H1 (cell line): ENCODE data around the gene CDC14B. TPM values are rescaled to one million over a fixed set of nuclear protein-coding genes. Genes with fewer than 3 reads are reported as not detected.

ENCODE experiments used
- CTCF ChIA-PET: fragments of 300-600 bp; sonication (Branson Sonifier 250); formaldehyde crosslinking; loops from one replicate; lab custom pipeline; 2021; ENCODE audit not compliant: partially characterized antibody; lab: Charles Lee
- POLR2A ChIA-PET: fragments of 300-600 bp; sonication (Branson Sonifier 250); formaldehyde crosslinking; loops from one replicate; lab custom pipeline; 2021; ENCODE audit warnings: inconsistent platforms; ENCODE audit not compliant: partially characterized antibody; lab: Charles Lee
- DNase-seq, 2 experiments: peaks; one replicate each; pipeline versions ENCODE4 v3.0.0 to v3.0.0-alpha.2; 2010 to 2022; ENCODE audit warnings: low spot score in 2 of 2, low read depth in 1 of 2, mixed read lengths in 1 of 2
- FAIRE-seq: peaks from 2 replicates; lab custom pipeline; 2011; peaks lifted over from hg19 to GRCh38; lab: Jason Lieb, UNC
- H2AFZ ChIP-seq: 2 replicates; pipeline ENCODE4 v1.8.1; 2012; ENCODE audit warnings: low read length, inconsistent platforms
- H2AK5ac ChIP-seq: 2 replicates; pipeline ENCODE4 v1.6.1; 2013; ENCODE audit warnings: low read depth, low read length
- H2BK120ac ChIP-seq: replicated peaks from 2 replicates; pipeline ENCODE3; 2013; ENCODE audit warnings: low read depth, low read length, inconsistent platforms
- H2BK12ac ChIP-seq: 2 replicates; pipeline ENCODE4 v1.6.1; 2013; ENCODE audit warnings: low read depth, low read length
- H2BK15ac ChIP-seq: 2 replicates; pipeline ENCODE4 v1.6.1; 2013; ENCODE audit warnings: low read length
- H2BK20ac ChIP-seq: 2 replicates; pipeline ENCODE4 v1.6.1; 2013; ENCODE audit warnings: low read length
- H2BK5ac ChIP-seq: 2 replicates; pipeline ENCODE4 v1.6.1; 2013; ENCODE audit warnings: low read depth, low read length
- H3K14ac ChIP-seq: 2 replicates; pipeline ENCODE4 v1.6.1; 2013; ENCODE audit warnings: inconsistent platforms; ENCODE audit not compliant: insufficient read length
- H3K18ac ChIP-seq: 2 replicates; pipeline ENCODE4 v1.6.1; 2013; ENCODE audit warnings: low read length; ENCODE audit errors: extremely low read depth
- H3K23ac ChIP-seq: 2 replicates; pipeline ENCODE4 v1.6.1; 2013; ENCODE audit warnings: inconsistent platforms; ENCODE audit not compliant: insufficient read length
- H3K23me2 ChIP-seq: 2 replicates; pipeline ENCODE4 v1.6.1; 2013; ENCODE audit warnings: low read depth, low read length
- H3K27ac ChIP-seq: 2 replicates; pipeline ENCODE4 v1.6.1; 2011; ENCODE audit warnings: low read depth, low read length, inconsistent platforms
- H3K27me3 ChIP-seq, 4 experiments: replicated peaks in 1 of 4; 1 replicate in 1 of 4; 2 replicates in 3 of 4; pipeline versions ENCODE4 v1.6.1 to v1.8.1; 2011 to 2013; ENCODE audit warnings: low read length in 3 of 4, mild to moderate bottlenecking in 3 of 4, inconsistent platforms in 2 of 4, mixed read lengths in 2 of 4, moderate library complexity in 1 of 4; ENCODE audit not compliant: control insufficient read depth in 3 of 4, insufficient read depth in 3 of 4; ENCODE audit errors: extremely low read depth in 1 of 4
- H3K36me3 ChIP-seq, 4 experiments: 2 replicates each; pipeline versions ENCODE4 v1.6.1 to v1.8.1; 2011 to 2013; ENCODE audit warnings: mild to moderate bottlenecking in 4 of 4, low read length in 3 of 4, moderate library complexity in 2 of 4, control low read depth in 1 of 4, inconsistent platforms in 1 of 4; ENCODE audit not compliant: insufficient read depth in 4 of 4, control insufficient read depth in 2 of 4
- H3K4ac ChIP-seq: replicated peaks from 2 replicates; pipeline ENCODE3; 2013; ENCODE audit warnings: low read length, low read depth, mixed read lengths, inconsistent platforms; ENCODE audit not compliant: insufficient read length
- H3K4me1 ChIP-seq, 4 experiments: replicated peaks in 1 of 4; 1 replicate in 1 of 4; 2 replicates in 3 of 4; pipeline versions ENCODE4 v1.6.1 to v1.8.1; 2011 to 2013; ENCODE audit warnings: low read length in 3 of 4, inconsistent platforms in 2 of 4, mixed read lengths in 1 of 4; ENCODE audit not compliant: insufficient read depth in 4 of 4, control insufficient read depth in 3 of 4
- H3K4me2 ChIP-seq, 2 experiments: 2 replicates each; pipeline versions ENCODE4 v1.6.1 to v1.8.1; 2011 to 2013; ENCODE audit warnings: low read depth in 2 of 2, low read length in 2 of 2, control low read depth in 1 of 2, inconsistent platforms in 1 of 2, mild to moderate bottlenecking in 1 of 2; ENCODE audit not compliant: insufficient read depth in 1 of 2
- H3K4me3 ChIP-seq, 4 experiments: fragments of 200-600, 300-600 bp in 1 of 4; sonication (generic), shearing (Covaris generic), sonication (Bioruptor Twin) in 1 of 4; 2 replicates each; pipeline versions ENCODE4 v1.5.1 to v1.8.1; 2011 to 2016; ENCODE audit warnings: low read length in 4 of 4, low read depth in 3 of 4, control low read depth in 2 of 4, inconsistent platforms in 2 of 4, mild to moderate bottlenecking in 2 of 4, mixed read lengths in 1 of 4, moderate library complexity in 1 of 4; ENCODE audit not compliant: insufficient read depth in 2 of 4; ENCODE audit errors: extremely low read depth in 1 of 4
- H3K56ac ChIP-seq: replicated peaks from 2 replicates; pipeline ENCODE3; 2013; ENCODE audit warnings: low read depth, mild to moderate bottlenecking, mixed read lengths, low read length, inconsistent platforms; ENCODE audit not compliant: insufficient read length
- H3K79me1 ChIP-seq: 2 replicates; pipeline ENCODE4 v1.6.1; 2013; ENCODE audit warnings: low read depth, low read length, control low read depth
- H3K79me2 ChIP-seq, 2 experiments: 2 replicates each; pipeline versions ENCODE4 v1.6.1 to v1.8.1; 2012 to 2013; ENCODE audit warnings: low read length in 2 of 2, mild to moderate bottlenecking in 2 of 2, inconsistent platforms in 1 of 2; ENCODE audit not compliant: insufficient read depth in 2 of 2, control insufficient read depth in 1 of 2
- H3K9ac ChIP-seq, 4 experiments: replicated peaks in 1 of 4; 1 replicate in 1 of 4; 2 replicates in 3 of 4; pipeline versions ENCODE4 v1.6.1 to v1.8.1; 2011 to 2013; ENCODE audit warnings: low read depth in 3 of 4, low read length in 3 of 4, control low read depth in 2 of 4, mild to moderate bottlenecking in 2 of 4, moderate library complexity in 2 of 4, inconsistent platforms in 1 of 4; ENCODE audit errors: extremely low read depth in 1 of 4
- H3K9me3 ChIP-seq, 2 experiments: 2 replicates each; pipeline versions ENCODE4 v1.6.1 to v1.8.1; 2012 to 2013; ENCODE audit warnings: mild to moderate bottlenecking in 2 of 2, moderate library complexity in 2 of 2, control low read depth in 1 of 2, inconsistent platforms in 1 of 2, low read depth in 1 of 2, low read length in 1 of 2, mixed read lengths in 1 of 2; ENCODE audit not compliant: insufficient read depth in 2 of 2
- H4K20me1 ChIP-seq, 2 experiments: replicated peaks in 1 of 2; 2 replicates each; pipeline versions ENCODE3 to v1.8.1; 2011 to 2013; ENCODE audit warnings: inconsistent platforms in 2 of 2, low read length in 2 of 2, mild to moderate bottlenecking in 1 of 2; ENCODE audit not compliant: insufficient read depth in 2 of 2, control insufficient read depth in 1 of 2
- H4K5ac ChIP-seq: 2 replicates; pipeline ENCODE4 v1.6.1; 2013; ENCODE audit warnings: low read length, low read depth, mixed read lengths, inconsistent platforms; ENCODE audit not compliant: insufficient read length
- H4K8ac ChIP-seq: 2 replicates; pipeline ENCODE4 v1.8.0; 2013; ENCODE audit warnings: mild to moderate bottlenecking, moderate library complexity, low read length, inconsistent platforms; ENCODE audit not compliant: insufficient read depth; ENCODE audit errors: extremely low read depth
- H4K91ac ChIP-seq: replicated peaks from 2 replicates; pipeline ENCODE3; 2013; ENCODE audit warnings: low read length, mixed read lengths, inconsistent platforms; ENCODE audit not compliant: insufficient read length
- ASH2L ChIP-seq: fragments of 200-600, 300-600 bp; sonication (generic); IDR thresholded peaks from one replicate; pipeline ENCODE4 v1.7.1; 2017; ENCODE audit warnings: low read length
- CREB1 ChIP-seq: IDR thresholded peaks from 2 replicates; pipeline ENCODE4 v1.6.1; 2012; ENCODE audit warnings: inconsistent platforms
- CTBP2 ChIP-seq: IDR thresholded peaks from 2 replicates; pipeline ENCODE4 v1.7.0; 2011; ENCODE audit warnings: borderline replicate concordance, mild to moderate bottlenecking, moderate library complexity, mixed read lengths, low read length; ENCODE audit not compliant: insufficient read depth, insufficient read length
- EGR1 ChIP-seq: IDR thresholded peaks from 2 replicates; pipeline ENCODE4 v1.6.1; 2011; ENCODE audit warnings: low read depth, low read length, borderline replicate concordance
- EZH2 ChIP-seq: fragments of 200-600 bp; sonication (generic); IDR thresholded peaks from 2 replicates; pipeline ENCODE4 v1.7.1; 2012; ENCODE audit warnings: low read depth, mild to moderate bottlenecking, moderate library complexity, low read length, inconsistent platforms; ENCODE audit not compliant: severe bottlenecking
- KDM1A ChIP-seq: fragments of 200-600, 300-600 bp; sonication (generic); IDR thresholded peaks from 2 replicates; pipeline ENCODE4 v1.7.1; 2016; ENCODE audit warnings: mild to moderate bottlenecking, low read length, borderline replicate concordance
- KDM4A ChIP-seq: IDR thresholded peaks from one replicate; pipeline ENCODE4 v1.7.1; 2012; ENCODE audit warnings: low read depth, mild to moderate bottlenecking, moderate library complexity, low read length, inconsistent platforms; ENCODE audit not compliant: severe bottlenecking
- POLR2AphosphoS5 ChIP-seq: IDR thresholded peaks from 2 replicates; pipeline ENCODE4 v1.6.1; 2011; ENCODE audit warnings: low read depth, low read length
- POU5F1 ChIP-seq: IDR thresholded peaks from 2 replicates; pipeline ENCODE4 v1.6.1; 2011; ENCODE audit warnings: low read depth, mild to moderate bottlenecking, low read length, moderate library complexity
- SIRT6 ChIP-seq: IDR thresholded peaks from one replicate; pipeline ENCODE4 v1.7.1; 2012; ENCODE audit warnings: low read length, inconsistent platforms
- TAF1 ChIP-seq: IDR thresholded peaks from 2 replicates; pipeline ENCODE4 v1.6.1; 2011; ENCODE audit warnings: mild to moderate bottlenecking, low read depth, low read length
- USF2 ChIP-seq: IDR thresholded peaks from 2 replicates; pipeline ENCODE4 v1.6.1; 2011; ENCODE audit warnings: low read length, improper control_type of control experiment
- WGBS, 2 experiments: shearing (Covaris generic) in 1 of 2; methylation state at CpG; one replicate each; pipeline versions ENCODE4 v1.1.6 to v1.1.7; 2013 to 2015; ENCODE audit warnings: low lambda C conversion rate in 2 of 2, mixed read lengths in 2 of 2, inconsistent platforms in 1 of 2, low coverage in 1 of 2, missing lambda C conversion rate in 1 of 2; ENCODE audit not compliant: insufficient replicate concordance in 2 of 2, insufficient coverage in 1 of 2, insufficient read length in 1 of 2; ENCODE audit errors: extremely low coverage in 1 of 2, missing lambda C conversion rate in 1 of 2; 5-methylcytosine and 5-hydroxymethylcytosine counted together
- polyA plus RNA-seq, 7 experiments: library from polyadenylated mRNA; depleted of rRNA in 3 of 7; stranded (reverse) in 5 of 7; unstranded in 2 of 7; fragments of >200 nt in 5 of 7; fragments of 200-250 nt in 2 of 7; gene quantifications; 1 replicate in 5 of 7; 2 replicates in 1 of 7; 4 replicates in 1 of 7; pipeline versions ENCODE4 v1.2.1 to v1.2.3, GENCODE V29; 2011 to 2013; ENCODE audit warnings: missing spikeins in 2 of 7, mixed read lengths in 2 of 7
- total RNA-seq: library from RNA; stranded (reverse); fragmentation: NEBNext Ultra II Directional; extraction: Animal tissue kit (Norgen Biotek cat#: 25700); gene quantifications from 2 replicates; pipeline ENCODE4 v1.2.1, GENCODE V29; 2021

CDC14B gene
- total and polyA plus RNA-seq, 2 of the 8 experiments (the other 6 are each of a cell fraction or from before 2014, with no cell fraction given): 17.2 to 44.6 TPM

- H4K5ac ChIP-seq: no peak overlapping the region
- 93% methylated on average over 1 of the region's 1 CpG; no CpG with 5 or more reads in 1 of the 2 experiments for WGBS, 2 experiments
- H3K56ac ChIP-seq: no peak overlapping the region
- POLR2A ChIA-PET: no interaction called here
- DNase-seq (no peak), FAIRE-seq (no peak)
- no peak overlapping the region for H4K8ac ChIP-seq
- H3K4me1 ChIP-seq: no peaks in the 10 kb centered on the region
- H3K23me2 ChIP-seq: no peaks in the 10 kb centered on the region
- no peaks in the 10 kb centered on the region for H3K36me3 ChIP-seq
- H3K4ac ChIP-seq: no peak overlapping the region
- no peak overlapping the region for H2BK5ac ChIP-seq
- H3K79me1 ChIP-seq: no peaks in the 10 kb centered on the region
- H3K4me2 ChIP-seq: no peak overlapping the region
- no peaks in the 10 kb centered on the region for H3K9me3 ChIP-seq
- no peak overlapping the region for H2BK12ac ChIP-seq
- H3K4me3 ChIP-seq: no peak overlapping the region
- H2BK20ac ChIP-seq: no peak overlapping the region
- no peak overlapping the region for H2AFZ ChIP-seq
- H3K27me3 ChIP-seq: no peaks in the 10 kb centered on the region
- H3K9ac ChIP-seq: no peak overlapping the region
- no peak overlapping the region for H2BK15ac ChIP-seq
- H4K20me1 ChIP-seq: no peaks in the 10 kb centered on the region
- no peak overlapping the region for H2BK120ac ChIP-seq
- no peak overlapping the region for H4K91ac ChIP-seq
- no peak overlapping the region for H2AK5ac ChIP-seq
- no peaks in the 10 kb centered on the region for H3K79me2 ChIP-seq
- no peak overlapping the region for H3K27ac ChIP-seq
- H3K18ac ChIP-seq: no peak overlapping the region
- CTCF ChIA-PET: interaction anchor here (0.6 to 1.1 kb wide), 3 partner anchors 13 to 50 kb away, joined by 3 to 5 read pairs (median 3); no protein-coding TSS in a partner anchor
- H3K23ac ChIP-seq: no peak overlapping the region
- H3K14ac ChIP-seq: no peak overlapping the region
- TF ChIP-seq EGR1: no peak
- no peak for TF ChIP-seq SIRT6
- no peak for TF ChIP-seq ASH2L
- no peak for TF ChIP-seq TAF1
- TF ChIP-seq USF2: no peak
- TF ChIP-seq POU5F1: no peak
- TF ChIP-seq CREB1: no peak
- no peak for TF ChIP-seq POLR2AphosphoS5
- TF ChIP-seq KDM4A: no peak
- TF ChIP-seq EZH2: no peak
- no peak for TF ChIP-seq CTBP2
- no peak for TF ChIP-seq KDM1A
These were observed 16.7 kb upstream of the CDC14B start for GRCh38 chr9:96636368-96636767.
